ENCODE data around the gene SEL1L3.

- TF ChIP-seq EZH2 (IDR thresholded peaks at IDR 0.05; ENCODE audit: borderline replicate concordance, low read depth, low read length), result no peak
- TF ChIP-seq HNRNPUL1 (IDR thresholded peaks at IDR 0.05; ENCODE audit: low read length), result no peak
- no peak for TF ChIP-seq POLR2A (conservative IDR thresholded peaks at IDR 0.05)
- TF ChIP-seq PCBP2 (IDR thresholded peaks at IDR 0.05; ENCODE audit: low read depth, low read length, poor library complexity, severe bottlenecking), result no peak
- TF ChIP-seq POLR2AphosphoS5 (IDR thresholded peaks at IDR 0.05; ENCODE audit: control insufficient read depth, insufficient read depth, low read depth, low read length), result no peak
- no peak for TF ChIP-seq ZNF347 (CRISPR knock-in tag; IDR thresholded peaks at IDR 0.05; ENCODE audit: low read depth)
- TF ChIP-seq, protein P1, sequence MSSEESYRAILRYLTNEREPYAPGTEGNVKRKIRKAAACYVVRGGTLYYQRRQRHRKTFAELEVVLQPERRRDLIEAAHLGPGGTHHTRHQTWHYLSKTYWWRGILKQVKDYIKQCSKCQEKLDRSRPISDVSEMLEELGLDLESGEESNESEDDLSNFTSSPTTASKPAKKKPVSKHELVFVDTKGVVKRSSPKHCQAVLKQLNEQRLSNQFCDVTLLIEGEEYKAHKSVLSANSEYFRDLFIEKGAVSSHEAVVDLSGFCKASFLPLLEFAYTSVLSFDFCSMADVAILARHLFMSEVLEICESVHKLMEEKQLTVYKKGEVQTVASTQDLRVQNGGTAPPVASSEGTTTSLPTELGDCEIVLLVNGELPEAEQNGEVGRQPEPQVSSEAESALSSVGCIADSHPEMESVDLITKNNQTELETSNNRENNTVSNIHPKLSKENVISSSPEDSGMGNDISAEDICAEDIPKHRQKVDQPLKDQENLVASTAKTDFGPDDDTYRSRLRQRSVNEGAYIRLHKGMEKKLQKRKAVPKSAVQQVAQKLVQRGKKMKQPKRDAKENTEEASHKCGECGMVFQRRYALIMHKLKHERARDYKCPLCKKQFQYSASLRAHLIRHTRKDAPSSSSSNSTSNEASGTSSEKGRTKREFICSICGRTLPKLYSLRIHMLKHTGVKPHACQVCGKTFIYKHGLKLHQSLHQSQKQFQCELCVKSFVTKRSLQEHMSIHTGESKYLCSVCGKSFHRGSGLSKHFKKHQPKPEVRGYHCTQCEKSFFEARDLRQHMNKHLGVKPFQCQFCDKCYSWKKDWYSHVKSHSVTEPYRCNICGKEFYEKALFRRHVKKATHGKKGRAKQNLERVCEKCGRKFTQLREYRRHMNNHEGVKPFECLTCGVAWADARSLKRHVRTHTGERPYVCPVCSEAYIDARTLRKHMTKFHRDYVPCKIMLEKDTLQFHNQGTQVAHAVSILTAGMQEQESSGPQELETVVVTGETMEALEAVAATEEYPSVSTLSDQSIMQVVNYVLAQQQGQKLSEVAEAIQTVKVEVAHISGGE (CRISPR knock-in tag; IDR thresholded peaks at IDR 0.05), result no peak
- TF ChIP-seq C11orf30 (IDR thresholded peaks at IDR 0.05; ENCODE audit: low read depth), result no peak
- no peak for TF ChIP-seq FOXJ3 (CRISPR knock-in tag; IDR thresholded peaks at IDR 0.05)
- TF ChIP-seq, protein P2, sequence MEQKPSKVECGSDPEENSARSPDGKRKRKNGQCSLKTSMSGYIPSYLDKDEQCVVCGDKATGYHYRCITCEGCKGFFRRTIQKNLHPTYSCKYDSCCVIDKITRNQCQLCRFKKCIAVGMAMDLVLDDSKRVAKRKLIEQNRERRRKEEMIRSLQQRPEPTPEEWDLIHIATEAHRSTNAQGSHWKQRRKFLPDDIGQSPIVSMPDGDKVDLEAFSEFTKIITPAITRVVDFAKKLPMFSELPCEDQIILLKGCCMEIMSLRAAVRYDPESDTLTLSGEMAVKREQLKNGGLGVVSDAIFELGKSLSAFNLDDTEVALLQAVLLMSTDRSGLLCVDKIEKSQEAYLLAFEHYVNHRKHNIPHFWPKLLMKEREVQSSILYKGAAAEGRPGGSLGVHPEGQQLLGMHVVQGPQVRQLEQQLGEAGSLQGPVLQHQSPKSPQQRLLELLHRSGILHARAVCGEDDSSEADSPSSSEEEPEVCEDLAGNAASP (IDR thresholded peaks at IDR 0.05), result no peak
- TF ChIP-seq, protein P3, sequence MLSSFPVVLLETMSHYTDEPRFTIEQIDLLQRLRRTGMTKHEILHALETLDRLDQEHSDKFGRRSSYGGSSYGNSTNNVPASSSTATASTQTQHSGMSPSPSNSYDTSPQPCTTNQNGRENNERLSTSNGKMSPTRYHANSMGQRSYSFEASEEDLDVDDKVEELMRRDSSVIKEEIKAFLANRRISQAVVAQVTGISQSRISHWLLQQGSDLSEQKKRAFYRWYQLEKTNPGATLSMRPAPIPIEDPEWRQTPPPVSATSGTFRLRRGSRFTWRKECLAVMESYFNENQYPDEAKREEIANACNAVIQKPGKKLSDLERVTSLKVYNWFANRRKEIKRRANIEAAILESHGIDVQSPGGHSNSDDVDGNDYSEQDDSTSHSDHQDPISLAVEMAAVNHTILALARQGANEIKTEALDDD (IDR thresholded peaks at IDR 0.05), result no peak
- TF ChIP-seq SP2 (IDR thresholded peaks at IDR 0.05; ENCODE audit: extremely low read depth, low read depth, low read length, poor library complexity, severe bottlenecking), result no peak
Observed at GRCh38 chr4:25713812-25714211, 149.0 kb downstream of the SEL1L3 start.
